HG03565 (cell line): ENCODE measurements around the gene NR1D1.

Experiments
- ATAC-seq: cut with Tn5 transposase; IDR thresholded peaks from one replicate; pipeline ENCODE4 v1.9.1; 2021; ENCODE audit warnings: mild to moderate bottlenecking, moderate library complexity; ENCODE audit not compliant: unreplicated experiment

Gene NR1D1

GRCh38 chr17:40097931-40098845, 2.2 kb downstream of the NR1D1 start:
- ATAC-seq = no peak

GRCh38 chr17:40097087-40097486, 3.3 kb downstream of the NR1D1 start:
- ATAC-seq = no peak

- ATAC-seq = peak; percentile 60
Measured at GRCh38 chr17:40095944-40096791, 4.2 kb downstream of the NR1D1 start.

- ATAC-seq = no peak
Measured at GRCh38 chr17:40095351-40095943, 4.9 kb downstream of the NR1D1 start.

- no peak for ATAC-seq
Measured at GRCh38 chr17:40094874-40095273, 5.5 kb downstream of the NR1D1 start.

- ATAC-seq = no peak
Measured at GRCh38 chr17:40093580-40094201, 6.7 kb downstream of the NR1D1 start.

- ATAC-seq = no peak
Measured at GRCh38 chr17:40093005-40093579, 7.3 kb downstream of the NR1D1 start.

- no peak for ATAC-seq
Measured at GRCh38 chr17:40092581-40092980, 7.8 kb downstream of the NR1D1 start.

GRCh38 chr17:40091691-40092397, 8.5 kb downstream of the NR1D1 start:
- no peak for ATAC-seq

- ATAC-seq = no peak
Measured at GRCh38 chr17:40090237-40091119, 9.9 kb downstream of the NR1D1 start.

- ATAC-seq = no peak
Measured at GRCh38 chr17:40089077-40089895, 11.1 kb downstream of the NR1D1 start.

- ATAC-seq = no peak
Measured at GRCh38 chr17:40087903-40088718, 12.3 kb downstream of the NR1D1 start.

GRCh38 chr17:40087049-40087794, 13.2 kb downstream of the NR1D1 start:
- ATAC-seq = no peak

GRCh38 chr17:40086150-40087044, 14.0 kb downstream of the NR1D1 start:
- ATAC-seq = no peak

- ATAC-seq = no peak
Measured at GRCh38 chr17:40084477-40084876, 15.9 kb downstream of the NR1D1 start.

GRCh38 chr17:40079545-40079944, 20.8 kb downstream of the NR1D1 start:
- no peak for ATAC-seq
